HG03060 (cell line): Measurements from ENCODE around the gene CD300A.

Source experiments
- ATAC-seq: cut with Tn5 transposase; IDR thresholded peaks from one replicate; pipeline ENCODE4 v1.9.1; 2021; ENCODE audit warnings: low read depth, moderate number of reproducible peaks; ENCODE audit not compliant: unreplicated experiment

The CD300A gene

DNA sequence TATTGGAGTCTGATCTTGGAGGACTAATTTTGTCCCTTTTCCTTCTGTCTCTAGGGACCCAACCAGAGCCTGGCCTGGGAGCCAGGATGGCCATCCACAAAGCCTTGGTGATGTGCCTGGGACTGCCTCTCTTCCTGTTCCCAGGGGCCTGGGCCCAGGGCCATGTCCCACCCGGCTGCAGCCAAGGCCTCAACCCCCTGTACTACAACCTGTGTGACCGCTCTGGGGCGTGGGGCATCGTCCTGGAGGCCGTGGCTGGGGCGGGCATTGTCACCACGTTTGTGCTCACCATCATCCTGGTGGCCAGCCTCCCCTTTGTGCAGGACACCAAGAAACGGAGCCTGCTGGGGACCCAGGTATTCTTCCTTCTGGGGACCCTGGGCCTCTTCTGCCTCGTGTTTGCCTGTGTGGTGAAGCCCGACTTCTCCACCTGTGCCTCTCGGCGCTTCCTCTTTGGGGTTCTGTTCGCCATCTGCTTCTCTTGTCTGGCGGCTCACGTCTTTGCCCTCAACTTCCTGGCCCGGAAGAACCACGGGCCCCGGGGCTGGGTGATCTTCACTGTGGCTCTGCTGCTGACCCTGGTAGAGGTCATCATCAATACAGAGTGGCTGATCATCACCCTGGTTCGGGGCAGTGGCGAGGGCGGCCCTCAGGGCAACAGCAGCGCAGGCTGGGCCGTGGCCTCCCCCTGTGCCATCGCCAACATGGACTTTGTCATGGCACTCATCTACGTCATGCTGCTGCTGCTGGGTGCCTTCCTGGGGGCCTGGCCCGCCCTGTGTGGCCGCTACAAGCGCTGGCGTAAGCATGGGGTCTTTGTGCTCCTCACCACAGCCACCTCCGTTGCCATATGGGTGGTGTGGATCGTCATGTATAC, 26.5 kb upstream of the CD300A start:
- no peak for ATAC-seq

DNA sequence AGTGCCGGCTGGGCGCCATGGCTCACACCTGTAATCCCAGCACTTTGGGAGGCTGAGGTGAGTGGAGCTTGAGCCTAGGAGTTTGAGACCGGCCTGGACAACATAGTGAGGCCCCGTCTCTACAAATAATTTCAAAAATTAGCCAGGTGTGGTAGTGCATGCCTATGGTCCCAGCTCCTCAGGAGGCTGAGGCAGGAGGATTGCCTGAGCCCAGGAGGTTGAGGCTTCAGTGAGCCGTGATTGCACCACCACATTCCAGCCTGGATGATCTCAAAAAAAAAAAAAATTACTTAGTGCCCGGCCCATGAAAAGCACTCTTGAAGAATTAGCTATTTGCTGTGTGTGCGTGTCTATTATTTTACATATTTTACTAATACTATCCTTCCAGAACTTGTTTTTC, 24.9 kb upstream of the CD300A start:
- ATAC-seq: no peak

DNA sequence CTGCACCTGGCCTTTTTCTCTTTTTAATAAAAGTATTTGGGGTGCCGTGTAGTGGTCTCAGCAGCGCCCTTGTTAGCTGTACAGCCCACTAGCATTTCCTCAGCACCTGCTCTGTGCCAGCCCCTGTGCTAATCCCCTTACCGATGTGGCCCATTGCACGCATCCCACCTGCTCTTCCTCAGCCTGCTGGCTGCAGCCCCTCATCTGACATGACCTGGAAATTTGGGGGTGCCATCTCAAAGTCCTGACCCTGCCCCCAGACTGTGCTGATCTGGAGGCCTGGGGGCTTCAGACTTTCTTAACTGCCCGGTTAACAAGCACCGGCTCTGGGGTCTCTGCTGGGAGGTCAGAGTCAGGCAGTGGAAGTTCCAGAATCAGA, 24.2 kb upstream of the CD300A start:
- no peak for ATAC-seq

DNA sequence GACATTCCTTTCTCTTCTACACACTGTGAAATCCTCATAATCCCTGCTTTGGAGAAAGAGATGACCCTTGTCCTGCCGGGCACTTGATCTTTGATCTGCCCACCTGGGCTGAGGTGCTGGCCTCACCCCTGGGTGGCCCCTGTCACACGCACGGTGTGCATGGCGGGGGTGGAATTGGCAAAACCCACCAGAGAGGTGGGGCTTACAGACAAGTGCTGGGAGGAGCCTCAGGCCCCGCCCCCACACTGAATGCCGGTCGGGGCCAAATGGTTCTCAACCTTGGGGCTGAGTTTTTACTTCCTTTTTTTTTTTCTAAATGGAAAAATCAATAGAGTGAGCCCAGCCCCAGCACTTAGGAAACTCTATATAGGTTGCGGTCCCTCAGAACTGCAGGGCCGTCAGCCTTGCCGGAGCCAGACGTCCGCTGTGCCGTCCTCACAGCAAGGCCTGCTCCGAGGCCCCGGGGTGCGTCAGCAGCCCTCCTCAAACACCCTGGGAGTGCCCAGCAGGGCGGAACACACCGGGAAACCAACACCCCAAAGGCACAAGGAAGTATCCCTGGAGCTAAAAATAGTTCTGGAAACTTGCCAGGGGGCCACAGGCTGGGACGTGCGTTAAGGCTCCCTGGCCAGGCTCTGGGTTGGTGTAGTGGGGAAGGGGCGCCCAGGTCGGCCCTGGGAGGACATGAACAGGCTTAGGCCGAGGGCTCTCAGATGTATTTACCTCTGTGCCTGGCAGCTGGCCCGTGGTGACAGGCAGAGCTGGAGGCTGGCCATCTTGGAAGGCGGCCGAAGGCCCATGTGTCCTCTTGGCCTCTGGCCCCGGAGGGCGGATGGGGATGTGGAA, 23.5 kb upstream of the CD300A start:
- no peak for ATAC-seq

DNA sequence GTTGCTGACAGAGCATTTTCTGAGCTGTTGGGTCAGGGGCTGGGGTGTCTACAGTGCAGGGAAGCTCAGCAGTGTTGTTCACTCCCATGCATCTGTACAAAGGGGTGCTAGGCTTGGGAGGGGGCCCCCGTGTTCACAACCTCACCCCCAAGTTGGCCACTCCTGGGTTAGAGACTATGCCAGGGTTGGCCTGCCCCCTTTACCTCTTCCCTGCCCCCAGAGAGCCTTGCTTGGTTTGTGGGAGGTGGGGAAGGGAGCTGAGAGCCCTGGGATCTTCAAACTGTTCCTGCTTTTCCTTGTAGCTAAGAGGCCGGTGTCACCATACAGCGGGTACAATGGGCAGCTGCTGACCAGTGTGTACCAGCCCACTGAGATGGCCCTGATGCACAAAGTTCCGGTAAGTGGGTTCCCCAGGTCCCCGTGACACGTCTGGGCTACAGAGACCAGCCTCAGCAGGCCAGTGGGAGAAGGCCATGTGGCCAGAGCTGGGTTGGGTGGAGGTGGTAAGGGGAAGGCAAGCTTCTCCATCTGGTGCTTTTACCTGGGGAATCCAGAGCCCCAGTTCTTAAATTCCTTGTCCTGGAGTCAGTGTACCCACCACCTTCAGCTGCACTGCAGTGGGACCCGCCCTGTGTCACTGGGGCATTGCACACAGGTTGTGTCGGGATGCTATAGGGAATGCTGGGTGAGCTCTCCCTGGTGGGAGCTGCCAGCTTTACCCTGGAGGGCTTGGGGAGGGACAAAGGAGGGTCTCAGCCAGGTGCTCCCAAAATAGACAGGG, 22.7 kb upstream of the CD300A start:
- ATAC-seq: no peak

DNA sequence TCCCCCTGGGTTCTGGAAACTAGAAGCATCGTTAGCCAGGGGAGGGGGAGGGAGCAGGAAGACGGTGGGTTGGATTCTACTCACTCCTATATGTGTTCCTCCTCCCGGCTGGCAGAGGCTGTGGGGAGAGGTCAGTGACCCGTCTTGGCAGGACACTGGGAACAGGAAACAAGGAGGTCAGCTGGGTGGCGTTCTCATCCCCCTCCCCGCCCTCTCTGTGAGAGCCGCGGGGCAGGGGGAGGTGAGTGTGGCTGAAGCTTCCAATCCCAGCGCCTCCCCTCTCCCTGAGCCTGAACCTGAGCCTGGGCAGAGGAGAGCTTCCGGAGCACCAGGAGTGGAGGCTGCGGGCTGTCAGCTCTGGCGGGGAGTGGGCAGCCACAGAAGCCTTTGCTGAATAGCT, 22.0 kb upstream of the CD300A start:
- no peak for ATAC-seq

DNA sequence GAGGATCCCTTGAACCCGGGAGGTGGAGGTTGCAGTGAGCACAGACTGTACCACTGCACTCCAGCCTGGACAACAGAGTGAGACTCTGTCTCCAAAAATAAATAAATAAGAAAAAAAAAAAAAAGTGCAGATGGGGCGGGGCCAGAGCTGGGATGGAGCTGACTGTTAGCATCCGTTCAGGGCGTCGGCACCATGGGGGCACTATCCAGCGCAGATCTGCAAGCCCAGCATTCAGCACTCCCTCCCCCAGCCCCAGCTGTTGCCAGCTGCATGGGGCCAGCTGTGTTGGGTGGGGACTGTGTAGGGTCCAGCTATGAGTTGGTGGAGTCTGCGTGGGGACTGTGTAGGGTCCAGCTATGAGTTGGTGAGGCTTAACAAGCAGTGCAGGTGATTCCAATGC, 21.3 kb upstream of the CD300A start:
- ATAC-seq: no peak

DNA sequence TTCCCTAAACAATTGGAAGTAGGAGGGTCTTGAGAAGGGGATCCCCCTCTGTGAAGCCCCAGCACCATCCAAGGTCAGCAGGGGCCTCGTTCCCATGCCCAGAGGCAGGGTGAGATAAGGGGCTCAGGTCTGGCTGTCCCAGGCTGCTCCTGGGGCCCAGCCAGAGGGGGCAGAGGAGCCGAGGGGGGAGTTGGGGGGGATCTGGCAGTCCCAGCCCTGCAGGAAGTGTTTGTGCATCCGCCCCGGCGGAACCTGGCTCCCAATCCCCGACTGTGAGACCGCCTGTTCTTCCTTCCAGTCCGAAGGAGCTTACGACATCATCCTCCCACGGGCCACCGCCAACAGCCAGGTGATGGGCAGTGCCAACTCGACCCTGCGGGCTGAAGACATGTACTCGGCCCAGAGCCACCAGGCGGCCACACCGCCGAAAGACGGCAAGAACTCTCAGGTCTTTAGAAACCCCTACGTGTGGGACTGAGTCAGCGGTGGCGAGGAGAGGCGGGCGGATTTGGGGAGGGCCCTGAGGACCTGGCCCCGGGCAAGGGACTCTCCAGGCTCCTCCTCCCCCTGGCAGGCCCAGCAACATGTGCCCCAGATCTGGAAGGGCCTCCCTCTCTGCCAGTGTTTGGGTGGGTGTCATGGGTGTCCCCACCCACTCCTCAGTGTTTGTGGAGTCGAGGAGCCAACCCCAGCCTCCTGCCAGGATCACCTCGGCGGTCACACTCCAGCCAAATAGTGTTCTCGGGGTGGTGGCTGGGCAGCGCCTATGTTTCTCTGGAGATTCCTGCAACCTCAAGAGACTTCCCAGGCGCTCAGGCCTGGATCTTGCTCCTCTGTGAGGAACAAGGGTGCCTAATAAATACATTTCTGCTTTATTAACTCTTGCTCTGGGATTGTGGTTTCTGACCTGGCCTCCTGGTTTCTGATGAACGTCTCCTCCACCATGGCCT, 19.6 kb upstream of the CD300A start:
- ATAC-seq: no peak

DNA sequence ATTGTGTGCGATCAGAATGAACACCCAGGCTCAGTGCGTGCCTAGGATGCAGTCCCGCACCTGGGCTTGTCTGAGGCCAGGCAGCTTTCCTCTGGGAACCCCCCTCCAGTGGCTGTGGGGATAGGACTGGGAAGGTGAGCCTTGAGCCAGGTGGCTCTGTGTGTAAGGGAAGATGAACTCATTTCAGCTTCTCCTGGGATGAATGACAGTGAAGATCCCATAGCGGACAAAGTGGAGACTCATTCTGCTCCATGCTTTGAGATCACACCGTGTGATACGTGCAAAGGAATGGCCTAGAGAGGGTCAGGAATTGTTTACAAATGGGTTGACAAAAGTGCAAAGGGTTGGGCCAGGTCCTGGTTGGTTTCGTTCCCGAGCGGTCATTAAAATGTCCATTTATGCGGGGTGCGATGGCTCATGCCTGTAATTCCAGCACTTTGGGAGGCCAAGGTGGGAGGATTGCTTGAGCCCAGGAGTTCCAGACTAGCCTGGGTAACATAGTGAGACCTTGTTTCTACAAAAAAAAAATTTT, 18.7 kb upstream of the CD300A start:
- no peak for ATAC-seq

DNA sequence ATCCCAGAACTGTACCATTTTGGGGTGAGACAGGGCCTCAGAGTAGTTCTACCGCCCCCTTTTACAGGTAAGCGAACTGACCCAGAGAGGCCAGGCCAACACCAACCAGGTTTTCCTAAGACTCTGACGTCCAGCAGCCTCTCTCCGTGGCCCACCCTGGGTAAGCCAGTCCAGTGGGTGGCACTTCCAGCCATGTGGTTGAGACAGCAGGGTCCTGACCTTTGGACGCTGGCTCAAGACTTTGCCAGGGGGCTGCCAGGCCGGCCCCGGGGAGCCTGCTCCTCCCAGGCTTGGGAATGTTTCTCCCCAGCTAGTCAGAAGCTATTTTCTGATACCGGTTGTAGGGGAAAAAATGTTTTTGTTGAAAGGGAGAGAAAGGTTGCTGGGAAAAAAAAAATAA, 17.7 kb upstream of the CD300A start:
- ATAC-seq: no peak

DNA sequence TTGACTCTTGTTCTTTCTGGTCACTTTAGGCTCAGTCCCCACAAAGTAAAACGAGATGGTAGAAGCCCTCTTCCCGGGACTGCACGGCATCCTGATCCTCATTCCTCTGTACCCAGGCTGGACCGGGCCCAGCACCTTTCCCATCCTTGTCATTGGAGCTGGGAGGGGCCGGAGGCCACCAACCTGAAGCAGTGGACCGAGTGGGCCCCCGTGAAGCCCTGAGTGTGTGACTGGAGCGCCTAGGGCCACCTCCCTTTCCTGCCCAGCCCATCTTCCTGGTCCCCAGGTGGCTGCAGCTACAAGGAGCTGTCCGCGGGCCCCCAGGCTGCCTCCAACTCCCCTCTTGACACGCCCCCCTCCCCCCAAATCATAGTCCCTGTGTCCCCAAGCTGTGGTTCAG, 17.1 kb upstream of the CD300A start:
- no peak for ATAC-seq

DNA sequence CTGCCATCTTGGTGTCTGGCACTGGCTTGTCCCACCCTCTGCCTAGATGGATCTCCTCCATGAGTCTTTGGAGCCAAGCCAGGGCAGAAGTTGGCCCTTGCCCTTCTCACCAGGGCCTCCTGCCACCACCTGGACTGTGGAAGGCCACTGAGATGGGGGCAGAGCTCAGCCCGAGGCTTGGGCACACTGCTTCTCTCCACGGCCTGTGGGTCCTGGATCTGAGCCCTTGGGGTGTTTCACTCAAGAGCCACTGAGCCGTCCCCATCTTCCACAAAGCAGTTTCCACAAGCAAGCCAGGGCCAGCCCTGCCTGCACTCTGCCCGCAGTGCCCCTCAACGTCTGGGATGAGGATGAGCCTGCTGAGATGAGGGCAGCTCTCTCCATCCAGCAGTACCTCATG, 16.7 kb upstream of the CD300A start:
- ATAC-seq: no peak

DNA sequence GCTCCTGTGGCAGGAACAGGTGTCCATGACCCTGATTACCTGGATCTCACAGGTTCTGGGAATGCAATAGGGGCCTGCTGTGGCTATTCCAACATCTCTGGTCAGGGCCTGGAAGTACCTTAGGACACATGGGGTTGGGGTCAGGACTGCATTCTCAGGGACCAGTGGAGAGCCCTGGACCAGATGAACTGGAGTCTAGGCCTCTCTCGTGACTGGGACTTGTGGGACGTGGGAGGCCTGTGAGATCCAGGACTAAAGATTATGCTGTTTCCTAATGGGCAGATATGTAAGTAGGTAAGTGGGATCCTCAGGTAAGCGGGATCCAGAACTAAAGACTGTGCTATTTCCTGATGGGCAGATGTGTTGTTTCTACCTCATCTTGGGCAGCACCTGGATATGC, 16.2 kb upstream of the CD300A start:
- ATAC-seq: no peak

DNA sequence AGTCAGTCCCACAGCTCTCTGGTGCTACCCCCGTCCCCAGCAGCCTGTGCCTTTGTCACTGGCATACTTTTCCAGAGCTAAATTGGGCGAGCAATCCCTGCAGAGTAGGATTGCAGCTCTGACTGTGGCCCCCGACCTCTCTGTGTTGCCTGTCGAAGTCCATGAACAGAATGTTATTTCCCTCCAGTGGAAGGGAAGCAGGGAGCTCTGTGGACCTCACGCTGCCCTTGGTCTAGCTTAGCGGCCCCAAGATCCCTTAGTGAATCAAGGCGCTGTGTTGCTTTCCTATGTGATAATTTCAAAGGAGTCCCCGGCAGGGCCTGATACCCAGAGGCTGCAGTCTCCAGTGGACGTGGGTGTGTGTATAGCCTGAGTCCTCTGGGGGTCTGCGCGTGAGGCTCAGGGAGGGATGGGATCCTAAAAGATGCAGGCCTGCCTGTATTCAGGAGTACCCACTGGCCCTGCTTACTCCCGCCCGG, 15.5 kb upstream of the CD300A start:
- ATAC-seq: no peak

DNA sequence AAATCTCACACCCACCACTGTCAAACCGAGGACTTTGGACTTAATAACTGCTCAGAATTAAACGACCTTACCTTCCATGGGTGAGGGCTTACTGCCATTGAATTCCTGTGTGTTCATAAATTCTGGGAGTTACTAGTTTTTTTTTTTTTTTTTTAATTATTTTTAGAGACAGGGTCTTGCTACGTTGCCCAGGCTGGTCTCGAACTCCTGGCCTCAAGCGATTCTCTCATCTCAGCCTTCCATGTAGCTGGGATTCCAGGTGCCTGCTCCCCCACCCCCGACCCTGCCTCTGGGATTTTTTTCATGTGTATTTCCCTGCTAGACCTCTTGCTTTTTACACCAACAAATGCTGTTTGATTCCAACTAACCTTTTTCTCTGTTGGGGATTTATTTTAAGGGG, 14.9 kb upstream of the CD300A start:
- no peak for ATAC-seq

DNA sequence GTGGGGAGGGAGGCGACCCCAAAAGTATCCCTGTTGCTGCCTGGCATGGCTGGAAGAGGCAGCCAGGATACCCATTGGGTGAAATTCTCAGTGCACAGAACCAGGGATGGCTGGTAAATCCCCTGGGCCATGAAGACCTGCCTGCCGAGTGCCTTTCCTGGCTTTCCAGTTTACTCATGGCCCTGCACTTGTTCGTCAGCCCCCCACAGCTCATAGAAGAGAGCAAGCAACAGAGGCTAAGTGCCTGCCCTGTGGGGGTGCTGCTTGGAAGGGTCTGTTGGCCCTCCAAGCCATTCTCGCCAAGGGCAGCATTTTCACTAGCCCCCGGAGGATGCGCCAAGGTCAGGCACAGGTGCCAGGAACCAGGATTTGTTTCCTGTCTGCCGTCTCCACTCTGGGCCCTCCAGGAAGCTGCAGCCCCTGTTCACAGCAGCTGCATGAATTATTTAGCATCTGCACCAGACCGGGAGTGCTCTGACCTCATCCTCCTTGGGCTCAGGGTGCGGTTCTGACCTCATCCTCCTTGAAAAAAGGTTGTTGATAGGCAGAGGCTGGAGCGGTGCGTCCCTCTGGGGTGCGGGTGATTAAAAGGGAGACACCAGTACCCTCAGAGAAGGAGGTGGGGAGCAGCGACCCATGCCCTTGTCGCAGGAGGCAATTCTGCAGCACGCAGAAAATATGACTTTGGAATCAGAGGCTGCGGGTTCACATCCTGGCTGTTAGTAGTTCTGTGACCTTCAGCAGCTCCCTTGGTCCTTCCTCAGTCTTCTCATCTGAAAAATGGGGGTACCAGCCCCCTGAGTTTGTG, 14.2 kb upstream of the CD300A start:
- ATAC-seq: no peak

DNA sequence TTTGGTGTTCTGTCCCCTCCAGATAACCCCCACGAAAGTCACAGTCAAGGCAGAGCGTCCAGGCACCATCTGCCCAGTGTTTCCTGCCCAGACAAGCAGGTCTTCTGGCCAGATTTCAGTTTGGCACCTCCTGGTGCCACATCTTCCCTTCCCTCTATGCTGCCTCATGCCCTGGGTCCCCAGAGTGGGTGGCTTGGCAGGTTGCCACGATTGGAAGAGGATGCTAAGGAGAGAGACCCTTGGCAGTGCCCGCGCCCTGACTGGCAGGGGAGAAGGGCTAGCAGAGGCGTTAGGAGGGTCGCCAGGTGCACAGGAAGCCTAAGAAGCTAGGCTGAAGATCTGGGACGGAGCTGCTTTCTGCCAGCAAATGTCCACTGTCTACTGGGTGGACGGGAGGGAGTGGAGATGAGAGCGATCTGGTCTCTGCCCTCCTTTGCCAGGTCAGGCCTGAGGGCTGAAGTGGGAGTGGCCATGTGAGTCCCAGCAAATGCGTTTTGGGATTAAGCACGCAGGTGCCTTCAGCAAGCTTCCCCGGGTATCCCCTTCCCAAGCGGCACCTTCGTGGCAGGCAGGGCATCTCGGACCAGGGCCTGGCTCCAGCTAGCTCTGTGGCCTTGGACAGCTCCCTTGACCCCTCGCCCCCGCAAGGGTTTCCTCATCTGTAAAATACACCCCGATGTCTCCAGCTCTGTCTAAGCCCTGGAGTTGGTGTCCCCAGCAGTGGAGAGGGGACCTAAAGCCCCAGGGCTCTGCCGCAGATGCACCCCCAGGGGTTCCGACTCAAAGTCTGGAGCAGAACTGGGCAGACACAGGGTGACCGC, 13.4 kb upstream of the CD300A start:
- no peak for ATAC-seq

DNA sequence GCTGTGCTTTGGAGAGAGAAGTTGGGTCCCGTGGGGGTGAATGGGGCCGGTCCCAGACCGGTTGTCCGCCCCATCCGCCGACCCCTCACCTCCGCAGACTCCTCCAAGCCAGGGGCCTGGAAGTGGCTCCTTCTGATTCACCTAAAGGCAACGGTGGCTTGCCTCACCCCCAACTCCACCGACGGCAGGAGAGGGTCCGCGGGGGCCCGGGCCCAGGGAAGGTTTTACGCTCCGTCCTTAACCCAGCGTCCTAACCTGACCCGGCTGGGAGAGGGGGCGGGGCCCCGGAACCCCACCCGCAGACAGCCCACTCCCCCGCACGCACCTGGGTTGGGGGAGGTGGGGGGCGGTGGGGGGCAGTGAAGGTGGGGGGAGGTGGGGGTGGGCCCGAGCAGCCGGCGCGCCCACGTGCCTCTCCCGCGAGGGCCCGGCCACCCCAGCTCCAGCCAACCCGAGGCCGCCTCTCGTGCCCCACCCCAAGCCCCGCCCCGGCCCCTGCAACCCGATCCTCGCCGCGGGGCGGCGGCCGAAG, 12.7 kb upstream of the CD300A start:
- ATAC-seq: no peak
